CD4-positive, alpha-beta memory T cell (primary cell): ENCODE results near the gene FAM120A. TPM values are rescaled to one million over a fixed set of nuclear protein-coding genes. Genes with fewer than 3 reads are reported as not detected.

Experiments used
- CTCF ChIA-PET: fragments of 350-600 bp; sonication (Branson Sonifier 250); formaldehyde crosslinking; loops from one replicate; lab custom pipeline; 2021; ENCODE audit warnings: inconsistent platforms; ENCODE audit not compliant: partially characterized antibody; lab: Charles Lee
- POLR2A ChIA-PET: fragments of 350-600 bp; sonication (Branson Sonifier 250); formaldehyde crosslinking; loops from one replicate; lab custom pipeline; 2021; ENCODE audit not compliant: partially characterized antibody; lab: Charles Lee
- DNase-seq, 5 donors: peaks; one replicate each; pipeline versions ENCODE4 v3.0.0 to v3.0.0-alpha.2; 2020 to 2022; ENCODE audit warnings: mixed read lengths in 1 of 5
- H3K27ac ChIP-seq: one replicate; pipeline ENCODE4 v1.7.0; 2013; ENCODE audit warnings: low read depth, low read length
- H3K27me3 ChIP-seq: 2 replicates; pipeline ENCODE4 v1.7.0; 2013; ENCODE audit warnings: mild to moderate bottlenecking, low read length, moderate library complexity; ENCODE audit not compliant: insufficient read depth
- H3K36me3 ChIP-seq: 2 replicates; pipeline ENCODE4 v1.7.0; 2013; ENCODE audit warnings: mild to moderate bottlenecking, low read length, moderate library complexity; ENCODE audit not compliant: insufficient read depth
- H3K4me1 ChIP-seq: 2 replicates; pipeline ENCODE4 v1.7.0; 2013; ENCODE audit warnings: mild to moderate bottlenecking, low read length, moderate library complexity; ENCODE audit not compliant: insufficient read depth
- H3K4me3 ChIP-seq, 2 donors: one replicate each; pipeline ENCODE4 v1.7.0; 2013; ENCODE audit warnings: low read length in 2 of 2, mild to moderate bottlenecking in 1 of 2
- H3K9me3 ChIP-seq, 2 donors: one replicate each; pipeline ENCODE4 v1.7.0; 2013; ENCODE audit warnings: low read length in 2 of 2, control low read depth in 1 of 2; ENCODE audit not compliant: control insufficient read depth in 1 of 2
- H3K27ac Mint-ChIP-seq, 7 donors: one replicate each; pipeline ENCODE4 v1.8.0; 2020 to 2021; ENCODE audit warnings: mixed read lengths in 7 of 7, mild to moderate bottlenecking in 6 of 7, inconsistent platforms in 3 of 7, moderate library complexity in 3 of 7
- H3K27me3 Mint-ChIP-seq, 2 donors: one replicate each; pipeline ENCODE4 v1.8.0; 2020 to 2021; ENCODE audit warnings: mixed read lengths in 2 of 2
- H3K36me3 Mint-ChIP-seq, 2 donors: one replicate each; pipeline ENCODE4 v1.8.0; 2020 to 2021; ENCODE audit warnings: mixed read lengths in 2 of 2, inconsistent platforms in 1 of 2, mild to moderate bottlenecking in 1 of 2
- H3K4me1 Mint-ChIP-seq, 4 donors: one replicate each; pipeline ENCODE4 v1.8.0; 2020 to 2021; ENCODE audit warnings: mixed read lengths in 4 of 4, mild to moderate bottlenecking in 1 of 4
- H3K4me3 Mint-ChIP-seq, 8 donors: one replicate each; pipeline ENCODE4 v1.8.0; 2020 to 2021; ENCODE audit warnings: mixed read lengths in 8 of 8, mild to moderate bottlenecking in 7 of 8, moderate library complexity in 6 of 8, inconsistent platforms in 3 of 8
- H3K9me3 Mint-ChIP-seq, 8 donors: one replicate each; pipeline ENCODE4 v1.8.0; 2020 to 2021; ENCODE audit warnings: mixed read lengths in 8 of 8, mild to moderate bottlenecking in 5 of 8, inconsistent platforms in 3 of 8, moderate library complexity in 1 of 8
- intact Hi-C: fragments of 100-400 bp; cut with micrococcal nuclease; formaldehyde crosslinking; loops from one replicate; pipeline ENCODE4 v1.15.1; 2023
- polyA plus RNA-seq, 2 donors: library from polyadenylated mRNA; unstranded; fragments of 300-500 nt; fragmentation: Illumina TruSeq; gene quantifications; one replicate each; pipeline ENCODE4 v1.2.3, GENCODE V29; 2021
- total RNA-seq, 2 experiments: library from RNA; stranded (reverse); gene quantifications; one replicate each; pipeline ENCODE4 v1.2.3, GENCODE V29; 2021

Gene FAM120A
- total and polyA plus RNA-seq, 4 experiments from 2014 or later: 6.2 to 88.5 (median 49.9) TPM

GRCh38 chr9:93577975-93578682, 126.6 kb downstream of the FAM120A start:
- peak overlapping the region; percentile 45 for H3K27ac ChIP-seq
- Mint-ChIP-seq H3K4me3 (peak overlapping the region; percentile 87 to 89 (median 88)), H3K27me3 (no peaks in the 10 kb centered on the region), H3K36me3 (peaks cover 4 to 8% of the 10 kb centered on the region in 2 donors), H3K27ac (peak overlapping the region; percentile 70 to 94 (median 89)), H3K4me1 (peaks cover 35 to 84% (median 59%) of the 10 kb centered on the region in 4 donors), H3K9me3 (no peaks in the 10 kb centered on the region)
- POLR2A ChIA-PET: interaction anchor here (1.2 to 3.8 kb wide), 3 partner anchors 12 to 15 kb away, joined by 4 to 62 read pairs (median 9); no protein-coding TSS in a partner anchor
- no peaks in the 10 kb centered on the region for H3K9me3 ChIP-seq
- H3K4me1 ChIP-seq: peaks cover 45% of the 10 kb centered on the region
- H3K4me3 ChIP-seq: peak overlapping the region in 1 of 2 donors; percentile 62
- no peak for DNase-seq
- intact Hi-C loops: no loop called here
- CTCF ChIA-PET: interaction anchor here (1.1 kb wide), 1 partner anchor 12 kb away, joined by 6 read pairs; no protein-coding TSS in a partner anchor
- H3K36me3 ChIP-seq: no peaks in the 10 kb centered on the region
- H3K27me3 ChIP-seq: no peaks in the 10 kb centered on the region

- no peaks in the 10 kb centered on the region for H3K9me3 Mint-ChIP-seq
- peaks cover 33 to 82% (median 60%) of the 10 kb centered on the region in 4 donors for H3K4me1 Mint-ChIP-seq
- Histone ChIP-seq H3K4me1 (peaks cover 45% of the 10 kb centered on the region), H3K4me3 (no peak overlapping the region), H3K27ac (no peak overlapping the region), H3K36me3 (no peaks in the 10 kb centered on the region), H3K27me3 (no peaks in the 10 kb centered on the region), H3K9me3 (no peaks in the 10 kb centered on the region)
- intact Hi-C loops: no loop called here
- peak overlapping the region in 7 of 8 donors; percentile 39 to 89 (median 87) for H3K4me3 Mint-ChIP-seq
- POLR2A ChIA-PET: interaction anchor here (0.5 to 1.4 kb wide), 3 partner anchors 13 to 1314 kb away, joined by 3 to 9 read pairs (median 4); no protein-coding TSS in a partner anchor
- peaks cover 6 to 10% of the 10 kb centered on the region in 2 donors for H3K36me3 Mint-ChIP-seq
- DNase-seq: no peak
- CTCF ChIA-PET: interaction anchor here (1.1 kb wide), 1 partner anchor 13 kb away, joined by 6 read pairs; no protein-coding TSS in a partner anchor
- H3K27me3 Mint-ChIP-seq: no peaks in the 10 kb centered on the region
- H3K27ac Mint-ChIP-seq: peak overlapping the region; percentile 19 to 94 (median 82)
Observed at GRCh38 chr9:93578844-93579243, 127.4 kb downstream of the FAM120A start.

- Histone ChIP-seq H3K27me3 (no peaks in the 10 kb centered on the region), H3K4me1 (peaks cover 40% of the 10 kb centered on the region), H3K36me3 (no peaks in the 10 kb centered on the region), H3K27ac (no peak overlapping the region), H3K9me3 (no peaks in the 10 kb centered on the region), H3K4me3 (no peak overlapping the region)
- POLR2A ChIA-PET: interaction anchor here (2.5 kb wide), 1 partner anchor 13 kb away, joined by 8 read pairs; no protein-coding TSS in a partner anchor
- Mint-ChIP-seq H3K27ac (peak overlapping the region in 6 of 7 donors; percentile 64 to 85 (median 76)), H3K9me3 (peaks cover 0 to 4% (median 0%) of the 10 kb centered on the region in 8 donors), H3K4me3 (peak overlapping the region in 7 of 8 donors; percentile 0 to 89 (median 87)), H3K27me3 (no peaks in the 10 kb centered on the region), H3K4me1 (peaks cover 35 to 80% (median 61%) of the 10 kb centered on the region in 4 donors), H3K36me3 (peaks cover 13 to 16% of the 10 kb centered on the region in 2 donors)
- no peak for DNase-seq
- CTCF ChIA-PET: no interaction called here
- intact Hi-C loops: no loop called here
Observed at GRCh38 chr9:93579711-93580516, 128.4 kb downstream of the FAM120A start.

GRCh38 chr9:93580654-93581380, 129.3 kb downstream of the FAM120A start:
- H3K36me3 ChIP-seq: no peaks in the 10 kb centered on the region
- Mint-ChIP-seq H3K27me3 (no peaks in the 10 kb centered on the region), H3K27ac (peak overlapping the region in 6 of 7 donors; percentile 11 to 85 (median 62)), H3K36me3 (peaks cover 14 to 16% of the 10 kb centered on the region in 2 donors), H3K9me3 (peaks cover 0 to 4% (median 0%) of the 10 kb centered on the region in 8 donors), H3K4me3 (peak overlapping the region in 1 of 8 donors; percentile 1), H3K4me1 (peaks cover 38 to 80% (median 61%) of the 10 kb centered on the region in 4 donors)
- H3K27me3 ChIP-seq: no peaks in the 10 kb centered on the region
- ChIA-PET CTCF (interaction anchor here (1.1 kb wide), 1 partner anchor 14 kb away, joined by 3 read pairs; no protein-coding TSS in a partner anchor), POLR2A (interaction anchor here (2.5 kb wide), 1 partner anchor 14 kb away, joined by 8 read pairs; no protein-coding TSS in a partner anchor)
- H3K4me3 ChIP-seq: no peak overlapping the region
- no peak overlapping the region for H3K27ac ChIP-seq
- no peak for DNase-seq
- peaks cover 31% of the 10 kb centered on the region for H3K4me1 ChIP-seq
- intact Hi-C loops: no loop called here
- no peaks in the 10 kb centered on the region for H3K9me3 ChIP-seq

- Histone ChIP-seq H3K9me3 (no peaks in the 10 kb centered on the region), H3K36me3 (no peaks in the 10 kb centered on the region), H3K4me1 (peaks cover 31% of the 10 kb centered on the region), H3K4me3 (no peak overlapping the region), H3K27ac (no peak overlapping the region), H3K27me3 (no peaks in the 10 kb centered on the region)
- no peak overlapping the region for H3K4me3 Mint-ChIP-seq
- H3K27ac Mint-ChIP-seq: peak overlapping the region in 2 of 7 donors; percentile 15 to 55
- POLR2A ChIA-PET: interaction anchor here (2.5 kb wide), 1 partner anchor 15 kb away, joined by 8 read pairs; no protein-coding TSS in a partner anchor
- CTCF ChIA-PET: interaction anchor here (0.8 to 1.5 kb wide), 3 partner anchors 10 to 16 kb away, joined by 3 to 5 read pairs (median 3); no protein-coding TSS in a partner anchor
- no peaks in the 10 kb centered on the region for H3K27me3 Mint-ChIP-seq
- intact Hi-C loops: no loop called here
- peaks cover 42 to 90% (median 68%) of the 10 kb centered on the region in 4 donors for H3K4me1 Mint-ChIP-seq
- DNase-seq: no peak
- H3K9me3 Mint-ChIP-seq: peaks cover 0 to 4% (median 0%) of the 10 kb centered on the region in 8 donors
- peaks cover 12 to 16% of the 10 kb centered on the region in 2 donors for H3K36me3 Mint-ChIP-seq
Observed at GRCh38 chr9:93582115-93582514, 130.6 kb downstream of the FAM120A start.

GRCh38 chr9:93582550-93582949, 131.1 kb downstream of the FAM120A start:
- no peaks in the 10 kb centered on the region for H3K27me3 ChIP-seq
- intact Hi-C loops: no loop called here
- H3K27ac ChIP-seq: no peak overlapping the region
- ChIA-PET POLR2A (interaction anchor here (2.5 kb wide), 1 partner anchor 16 kb away, joined by 8 read pairs; no protein-coding TSS in a partner anchor), CTCF (interaction anchor here (1.5 kb wide), 1 partner anchor 10 kb away, joined by 5 read pairs; no protein-coding TSS in a partner anchor)
- H3K9me3 ChIP-seq: no peaks in the 10 kb centered on the region
- Mint-ChIP-seq H3K4me1 (peaks cover 42 to 92% (median 69%) of the 10 kb centered on the region in 4 donors), H3K27ac (peak overlapping the region in 1 of 7 donors; percentile 55), H3K4me3 (no peak overlapping the region), H3K36me3 (peaks cover 11 to 16% of the 10 kb centered on the region in 2 donors), H3K27me3 (no peaks in the 10 kb centered on the region), H3K9me3 (peaks cover 0 to 4% (median 0%) of the 10 kb centered on the region in 8 donors)
- peaks cover 29% of the 10 kb centered on the region for H3K4me1 ChIP-seq
- no peak for DNase-seq
- no peaks in the 10 kb centered on the region for H3K36me3 ChIP-seq
- H3K4me3 ChIP-seq: no peak overlapping the region
